ENCODE measurements around the gene CENPB.

Gene CENPB

GRCh38 chr20:3744806-3745685, 41.5 kb downstream of the CENPB start:
- no peak for DNase-seq

DNA sequence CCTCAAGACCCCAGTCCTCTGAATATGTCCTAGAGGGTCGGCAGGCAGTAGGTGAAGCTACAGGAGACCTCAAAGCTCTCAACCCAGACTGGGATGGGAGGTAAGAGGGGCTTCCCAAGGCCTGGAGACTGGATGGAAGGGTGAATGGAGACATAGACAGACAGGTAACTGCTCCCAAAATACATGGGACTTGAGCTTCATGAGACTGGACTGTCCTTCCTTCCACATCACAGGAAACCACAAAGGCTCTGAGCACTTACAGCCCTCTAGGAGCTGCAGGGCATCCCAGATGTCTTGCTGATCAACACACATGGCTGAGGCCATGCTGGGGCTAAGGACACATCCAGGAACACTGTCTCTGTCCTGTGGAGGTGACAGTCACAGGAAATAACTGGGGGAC, 42.5 kb downstream of the CENPB start:
- no peak for DNase-seq

GRCh38 chr20:3743251-3743650, 43.3 kb downstream of the CENPB start:
- no peak for DNase-seq

DNA sequence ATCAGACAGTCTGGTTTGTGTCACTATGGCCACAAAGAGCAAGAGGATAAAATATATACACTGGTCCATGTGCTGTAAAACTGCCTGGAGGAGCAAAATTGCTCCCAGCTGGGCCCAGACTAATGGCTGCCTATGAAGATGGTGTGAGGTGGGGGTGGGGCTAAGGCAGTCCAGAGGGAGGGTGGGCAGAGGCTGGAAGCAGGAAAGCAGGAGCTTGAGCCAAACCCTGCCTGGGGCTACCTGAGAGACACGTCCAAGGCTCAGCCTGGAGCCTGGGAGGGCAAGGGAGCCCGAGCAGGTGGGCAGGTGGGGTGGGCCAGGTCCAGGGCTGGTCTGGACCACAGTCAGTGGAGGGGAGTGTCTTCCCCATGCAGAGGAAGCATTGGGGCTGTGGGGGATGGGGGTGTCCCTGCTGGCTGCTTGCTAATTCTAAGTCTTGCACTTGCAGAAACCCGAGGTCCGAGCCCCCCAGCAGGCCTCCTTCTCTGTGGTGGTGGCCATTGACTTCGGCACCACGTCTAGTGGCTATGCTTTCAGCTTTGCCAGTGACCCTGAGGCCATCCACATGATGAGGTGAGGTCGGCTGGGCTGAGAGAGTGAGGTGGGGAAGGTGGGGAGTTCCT, 44.6 kb downstream of the CENPB start:
- no peak for DNase-seq

GRCh38 chr20:3740615-3741301, 45.8 kb downstream of the CENPB start:
- DNase-seq: no peak

- no peak for DNase-seq
Observed at GRCh38 chr20:3739926-3740451, 46.6 kb downstream of the CENPB start.

GRCh38 chr20:3739054-3739925, 47.2 kb downstream of the CENPB start:
- no peak for DNase-seq

- no peak for DNase-seq
Observed at GRCh38 chr20:3738111-3739053, 48.2 kb downstream of the CENPB start.

GRCh38 chr20:3735768-3736167, 50.8 kb downstream of the CENPB start:
- no peak for DNase-seq

- no peak for DNase-seq
Observed at GRCh38 chr20:3734111-3734843, 52.3 kb downstream of the CENPB start.

All from NCI-H2107 (cell line).